ENCODE data around the gene ATP6V1G3. TPM values are rescaled to one million over a fixed set of nuclear protein-coding genes. Genes with fewer than 3 reads are reported as not detected.
A peak's percentile ranks its signal among the peaks of the same experiment; 100 is the strongest.
"Not testable (repeated sequence)": the region's sequence is repeated elsewhere in the genome, so short reads cannot be mapped to it uniquely, and the experiment has no call there.

ATP6V1G3 gene
- polyA plus RNA-seq, 3 donors, result not detected

- Mint-ChIP-seq H3K4me3 (no peak overlapping the region), H3K36me3 (no peaks in the 10 kb centered on the region), H3K4me1 (peaks cover 9% of the 10 kb centered on the region), H3K9me3 (peaks cover 0 to 6% (median 2%) of the 10 kb centered on the region in 7 donors), H3K27ac (peak overlapping the region in 1 of 7 donors; percentile 49), H3K27me3 (ENCODE audit: low read depth in 3 of 3) (peaks cover 0 to 2% (median 0%) of the 10 kb centered on the region in 3 donors)
- no peak overlapping the region for H3K9ac ChIP-seq (ENCODE audit: insufficient read depth, low read length, poor library complexity, severe bottlenecking)
- peaks cover 0 to 5% of the 10 kb centered on the region in 2 donors for H3K4me1 ChIP-seq (ENCODE audit: control insufficient read depth in 1 of 2, insufficient read depth in 2 of 2, low read length in 2 of 2)
- no peak for TF ChIP-seq CTCF (IDR thresholded peaks at IDR 0.05)
- intact Hi-C loops (cut with micrococcal nuclease), result no loop called here
- no peaks in the 10 kb centered on the region for H3K36me3 ChIP-seq (replicated peaks in 1 of 2; ENCODE audit: control insufficient read depth in 1 of 2, insufficient read depth in 2 of 2, low read length in 2 of 2)
- no peak overlapping the region for H3K4me2 ChIP-seq (replicated peaks; ENCODE audit: extremely low read depth, low read length, poor library complexity, severe bottlenecking)
- no peaks in the 10 kb centered on the region for H3K9me3 ChIP-seq (replicated peaks in 1 of 2; ENCODE audit: control insufficient read depth in 1 of 2, insufficient read depth in 1 of 2, low read length in 2 of 2)
- no peaks in the 10 kb centered on the region for H4K20me1 ChIP-seq (ENCODE audit: insufficient read depth, low read length)
- WGBS (ENCODE audit: insufficient coverage), result 32% methylated on average over 2 of the region's 2 CpGs
- peak in 2 of 3 donors; percentile 5 to 15 for DNase-seq
- H3K27me3 ChIP-seq (ENCODE audit: control insufficient read depth in 2 of 2, insufficient read depth in 2 of 2, low read length in 2 of 2), result no peaks in the 10 kb centered on the region
- no peak overlapping the region for H3K4me3 ChIP-seq (replicated peaks in 1 of 3; ENCODE audit: low read depth in 2 of 3, low read length in 3 of 3)
- no peaks in the 10 kb centered on the region for H3K79me2 ChIP-seq (ENCODE audit: insufficient read depth, low read length)
- H2AFZ ChIP-seq (ENCODE audit: insufficient read depth, low read depth, low read length, poor library complexity, severe bottlenecking), result no peak overlapping the region
- no peak overlapping the region for H3K27ac ChIP-seq (ENCODE audit: low read depth in 1 of 2, low read length in 2 of 2)
These were observed 59.6 kb downstream of the ATP6V1G3 start for GRCh38 chr1:198480876-198481275.

GRCh38 chr1:198477354-198477753, 63.1 kb downstream of the ATP6V1G3 start:
- H3K9ac ChIP-seq (ENCODE audit: insufficient read depth, low read length, poor library complexity, severe bottlenecking); H3K27ac Mint-ChIP-seq; H3K4me1 ChIP-seq (ENCODE audit: control insufficient read depth in 1 of 2, insufficient read depth in 2 of 2, low read length in 2 of 2); H3K36me3 ChIP-seq (replicated peaks in 1 of 2; ENCODE audit: control insufficient read depth in 1 of 2, insufficient read depth in 2 of 2, low read length in 2 of 2); H3K9me3 ChIP-seq (replicated peaks in 1 of 2; ENCODE audit: control insufficient read depth in 1 of 2, insufficient read depth in 1 of 2, low read length in 2 of 2); H3K27me3 Mint-ChIP-seq (ENCODE audit: low read depth in 3 of 3); H3K4me3 ChIP-seq (replicated peaks in 1 of 3; ENCODE audit: low read depth in 2 of 3, low read length in 3 of 3); intact Hi-C loops (cut with micrococcal nuclease); H3K4me3 Mint-ChIP-seq; H4K20me1 ChIP-seq (ENCODE audit: insufficient read depth, low read length); H2AFZ ChIP-seq (ENCODE audit: insufficient read depth, low read depth, low read length, poor library complexity, severe bottlenecking); H3K27me3 ChIP-seq (ENCODE audit: control insufficient read depth in 2 of 2, insufficient read depth in 2 of 2, low read length in 2 of 2); H3K4me2 ChIP-seq (replicated peaks; ENCODE audit: extremely low read depth, low read length, poor library complexity, severe bottlenecking); H3K27ac ChIP-seq (ENCODE audit: low read depth in 1 of 2, low read length in 2 of 2); H3K79me2 ChIP-seq (ENCODE audit: insufficient read depth, low read length); DNase-seq; H3K36me3 Mint-ChIP-seq: not testable (repeated sequence)
- Mint-ChIP-seq H3K9me3 (peaks cover 2 to 10% (median 6%) of the 10 kb centered on the region in 7 donors), H3K4me1 (peaks cover 11% of the 10 kb centered on the region)

Other genes starting within 250 kb of the ATP6V1G3 start
- gene PTPRC, start 98.4 kb upstream of the ATP6V1G3 start, polyA plus RNA-seq, result 100 to 1,000 TPM; 410 to 992 (median 667) TPM

Data from CD14-positive monocyte (primary cell).